Fibroblast of the aortic adventitia (primary cell): ENCODE results near the gene RUBCNL. TPM values are rescaled to one million over a fixed set of nuclear protein-coding genes. Genes with fewer than 3 reads are reported as not detected.

Experiments used
- DNase-seq: peaks from one replicate; pipeline ENCODE4 v3.0.0-alpha.2; 2010; ENCODE audit warnings: low read depth
- H3K4me3 ChIP-seq: 2 replicates; pipeline ENCODE4 v1.5.1; 2011; ENCODE audit warnings: low read depth, mild to moderate bottlenecking, control low read depth, low read length, moderate library complexity
- total RNA-seq: library from RNA; depleted of rRNA; stranded (reverse); fragments of >200 nt; gene quantifications from 2 replicates; pipeline ENCODE4 v1.2.3, GENCODE V29; 2012; ENCODE audit warnings: low replicate concordance
- TF ChIP-seq, protein P1 (sequence below): IDR thresholded peaks from 2 replicates; pipeline ENCODE4 v1.5.1; 2011; ENCODE audit warnings: mild to moderate bottlenecking, low read length, control low read depth, inconsistent platforms; ENCODE audit not compliant: insufficient read depth

Gene RUBCNL
- total RNA-seq, 1 donor = 4.6 TPM

GRCh38 chr13:46320821-46321220 lies 66.2 kb downstream of the RUBCNL start:
- DNase-seq = no peak
- TF ChIP-seq, protein P1, sequence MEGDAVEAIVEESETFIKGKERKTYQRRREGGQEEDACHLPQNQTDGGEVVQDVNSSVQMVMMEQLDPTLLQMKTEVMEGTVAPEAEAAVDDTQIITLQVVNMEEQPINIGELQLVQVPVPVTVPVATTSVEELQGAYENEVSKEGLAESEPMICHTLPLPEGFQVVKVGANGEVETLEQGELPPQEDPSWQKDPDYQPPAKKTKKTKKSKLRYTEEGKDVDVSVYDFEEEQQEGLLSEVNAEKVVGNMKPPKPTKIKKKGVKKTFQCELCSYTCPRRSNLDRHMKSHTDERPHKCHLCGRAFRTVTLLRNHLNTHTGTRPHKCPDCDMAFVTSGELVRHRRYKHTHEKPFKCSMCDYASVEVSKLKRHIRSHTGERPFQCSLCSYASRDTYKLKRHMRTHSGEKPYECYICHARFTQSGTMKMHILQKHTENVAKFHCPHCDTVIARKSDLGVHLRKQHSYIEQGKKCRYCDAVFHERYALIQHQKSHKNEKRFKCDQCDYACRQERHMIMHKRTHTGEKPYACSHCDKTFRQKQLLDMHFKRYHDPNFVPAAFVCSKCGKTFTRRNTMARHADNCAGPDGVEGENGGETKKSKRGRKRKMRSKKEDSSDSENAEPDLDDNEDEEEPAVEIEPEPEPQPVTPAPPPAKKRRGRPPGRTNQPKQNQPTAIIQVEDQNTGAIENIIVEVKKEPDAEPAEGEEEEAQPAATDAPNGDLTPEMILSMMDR = no peak
- H3K4me3 ChIP-seq = no peak overlapping the region

- no peak overlapping the region for H3K4me3 ChIP-seq
- no peak for DNase-seq
- TF ChIP-seq, protein P1 = no peak
Observed at GRCh38 chr13:46320406-46320805, 66.6 kb downstream of the RUBCNL start.

DNA sequence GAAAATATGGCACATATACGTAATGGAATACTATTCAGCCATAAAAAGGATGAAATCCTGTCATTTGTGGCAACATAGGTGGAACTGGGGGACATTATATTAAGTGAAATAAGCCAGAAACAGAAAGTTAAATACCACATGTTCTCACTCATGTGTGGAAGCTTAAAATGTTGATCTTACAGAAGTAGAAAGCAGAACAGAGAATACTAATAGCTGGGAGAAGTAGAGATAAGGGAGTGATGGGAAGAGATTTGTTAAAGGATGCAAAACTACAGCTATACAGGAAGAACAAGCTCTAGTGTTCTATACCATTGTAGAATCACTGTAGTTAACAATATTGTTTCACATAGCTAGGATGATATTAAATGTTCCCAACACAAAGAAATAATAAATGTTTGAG lies 68.1 kb downstream of the RUBCNL start:
- TF ChIP-seq, protein P1 = no peak
- no peak for DNase-seq
- no peak overlapping the region for H3K4me3 ChIP-seq

DNA sequence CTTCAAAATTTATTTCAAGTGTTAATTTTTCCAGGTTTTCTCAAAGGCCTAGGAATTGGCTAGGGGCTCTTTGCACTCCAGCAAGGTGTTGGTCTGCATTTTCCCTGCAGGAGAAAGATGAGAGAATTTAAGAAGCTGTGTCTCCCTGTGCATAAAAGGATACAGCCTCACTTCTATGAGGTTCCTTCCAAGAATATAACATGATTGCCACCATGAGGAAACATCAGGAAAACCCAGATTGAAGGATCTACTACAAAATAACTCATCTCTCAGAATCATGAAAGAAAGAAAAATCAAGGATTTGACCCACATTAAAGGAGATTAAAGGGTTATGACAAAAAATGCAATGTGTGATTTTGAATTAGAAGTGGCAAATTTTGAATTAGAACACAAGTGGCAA lies 69.9 kb downstream of the RUBCNL start:
- TF ChIP-seq, protein P1 = peak; percentile 29
- DNase-seq = peak; percentile 67
- H3K4me3 ChIP-seq = no peak overlapping the region

GRCh38 chr13:46315491-46316075 lies 71.5 kb downstream of the RUBCNL start:
- no peak overlapping the region for H3K4me3 ChIP-seq
- TF ChIP-seq, protein P1 = no peak
- DNase-seq = no peak

- no peak for DNase-seq
- TF ChIP-seq, protein P1 = no peak
- H3K4me3 ChIP-seq = no peak overlapping the region
Observed at GRCh38 chr13:46315036-46315435, 72.0 kb downstream of the RUBCNL start.

- no peak for DNase-seq
- TF ChIP-seq, protein P1 = no peak
- H3K4me3 ChIP-seq = no peak overlapping the region
Observed at GRCh38 chr13:46314587-46314986, 72.5 kb downstream of the RUBCNL start.
